Activated CD4-positive, alpha-beta T cell treated with anti-CD3 and anti-CD28 coated beads for 4 hours (primary cell): Measurements from ENCODE around the gene CDC42EP4.
"Not testable (repeated sequence)": the region's sequence is repeated elsewhere in the genome, so short reads cannot be mapped to it uniquely, and the experiment has no call there.

Experiments used
- DNase-seq, 2 donors: peaks; one replicate each; pipeline ENCODE4 v3.0.0-alpha.2; 2020

CDC42EP4 gene

DNA sequence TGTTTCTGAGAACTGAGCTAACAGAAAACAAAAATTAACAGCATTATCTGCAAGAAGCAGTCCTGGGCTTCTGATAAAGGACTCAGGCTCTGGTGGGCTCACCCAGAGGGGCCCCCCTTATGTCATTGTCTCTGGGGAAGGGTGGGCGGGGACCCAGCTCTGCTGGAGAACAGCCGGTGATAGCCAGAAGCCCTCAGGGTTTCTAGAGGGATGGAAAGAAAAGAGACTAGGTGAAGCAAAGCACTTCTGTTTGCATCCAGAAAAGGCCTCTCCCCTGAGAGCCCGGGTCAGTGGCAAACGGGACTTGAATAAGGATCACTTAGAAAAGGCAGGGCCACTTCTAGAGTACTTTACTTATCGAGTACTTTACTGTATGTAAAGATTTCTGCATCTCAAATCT lies 7.0 kb upstream of the CDC42EP4 start:
- no peak for DNase-seq

GRCh38 chr17:73318427-73318813 lies 6.6 kb upstream of the CDC42EP4 start:
- no peak for DNase-seq

GRCh38 chr17:73317513-73318426 lies 6.0 kb upstream of the CDC42EP4 start:
- DNase-seq = no peak

- no peak for DNase-seq
Measured at GRCh38 chr17:73316919-73317505, 5.2 kb upstream of the CDC42EP4 start.

DNA sequence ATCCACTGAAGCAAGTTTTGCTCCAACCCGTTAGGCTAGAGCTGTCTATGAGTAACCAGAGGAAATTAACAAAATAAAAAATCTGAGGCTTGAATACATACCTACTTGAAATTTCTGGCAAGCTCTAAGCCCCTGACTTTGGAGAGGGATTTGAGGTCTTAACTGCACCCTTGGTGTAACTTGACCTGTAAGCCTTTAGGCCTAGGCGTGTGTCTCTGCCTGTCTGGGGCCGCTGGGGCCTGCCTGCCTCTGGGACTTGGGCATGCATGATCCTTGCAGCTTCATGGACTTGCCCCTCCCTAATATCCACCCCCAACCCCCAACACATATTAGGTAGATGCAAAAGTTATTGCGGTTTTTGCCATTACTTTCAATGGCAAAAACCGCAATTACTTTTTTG lies 3.7 kb upstream of the CDC42EP4 start:
- DNase-seq = no peak

DNA sequence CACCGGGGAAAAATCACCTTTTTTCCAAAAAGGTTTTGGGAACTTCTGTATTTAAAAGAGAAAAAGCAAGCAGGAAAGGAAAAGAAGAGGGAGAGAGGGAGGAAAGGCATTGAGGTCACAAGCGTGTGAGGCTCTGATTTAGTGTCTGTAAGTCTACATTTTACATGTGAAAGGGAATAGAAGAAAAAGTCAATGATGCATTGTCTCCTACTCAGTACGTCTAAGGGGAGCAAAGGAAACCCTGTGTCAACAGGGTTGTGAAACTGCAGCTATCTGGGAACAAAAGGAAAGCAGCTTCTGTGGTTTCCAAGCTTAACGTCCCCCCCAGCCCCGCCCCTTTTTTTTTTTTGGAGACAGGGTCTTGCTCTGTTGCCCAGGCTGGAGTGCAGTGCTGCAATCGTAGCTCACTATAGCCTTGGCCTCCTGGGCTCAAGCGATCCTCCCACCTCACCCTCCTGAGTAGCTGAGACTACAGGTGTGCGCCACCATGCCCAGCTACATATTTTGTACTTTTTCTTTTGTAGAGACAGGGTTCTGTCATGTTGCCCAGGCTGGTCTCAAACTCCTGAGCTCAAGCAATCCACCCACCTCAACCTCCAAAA lies 1.8 kb upstream of the CDC42EP4 start:
- no peak for DNase-seq

- not testable (repeated sequence) for DNase-seq
Measured at GRCh38 chr17:73312887-73313286, 1.1 kb upstream of the CDC42EP4 start.

DNA sequence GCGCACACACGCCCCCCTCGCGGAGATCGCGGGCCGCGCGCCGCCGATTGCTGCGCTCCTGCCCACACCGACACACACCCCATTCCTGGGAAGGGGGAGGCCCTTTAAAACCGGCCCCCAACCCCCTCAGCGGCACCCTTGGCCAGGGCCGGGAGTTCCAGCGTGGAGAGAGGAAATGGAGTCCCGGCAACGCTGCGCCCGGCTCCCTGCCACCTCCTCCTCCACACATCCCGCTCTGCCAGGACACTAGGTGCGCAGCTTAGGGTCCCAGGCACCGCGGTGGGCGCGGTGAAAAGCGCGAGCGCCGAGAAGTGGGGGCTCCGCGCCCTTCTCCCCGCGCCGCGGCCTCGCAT lies 397 bp downstream of the CDC42EP4 start:
- no peak for DNase-seq

DNA sequence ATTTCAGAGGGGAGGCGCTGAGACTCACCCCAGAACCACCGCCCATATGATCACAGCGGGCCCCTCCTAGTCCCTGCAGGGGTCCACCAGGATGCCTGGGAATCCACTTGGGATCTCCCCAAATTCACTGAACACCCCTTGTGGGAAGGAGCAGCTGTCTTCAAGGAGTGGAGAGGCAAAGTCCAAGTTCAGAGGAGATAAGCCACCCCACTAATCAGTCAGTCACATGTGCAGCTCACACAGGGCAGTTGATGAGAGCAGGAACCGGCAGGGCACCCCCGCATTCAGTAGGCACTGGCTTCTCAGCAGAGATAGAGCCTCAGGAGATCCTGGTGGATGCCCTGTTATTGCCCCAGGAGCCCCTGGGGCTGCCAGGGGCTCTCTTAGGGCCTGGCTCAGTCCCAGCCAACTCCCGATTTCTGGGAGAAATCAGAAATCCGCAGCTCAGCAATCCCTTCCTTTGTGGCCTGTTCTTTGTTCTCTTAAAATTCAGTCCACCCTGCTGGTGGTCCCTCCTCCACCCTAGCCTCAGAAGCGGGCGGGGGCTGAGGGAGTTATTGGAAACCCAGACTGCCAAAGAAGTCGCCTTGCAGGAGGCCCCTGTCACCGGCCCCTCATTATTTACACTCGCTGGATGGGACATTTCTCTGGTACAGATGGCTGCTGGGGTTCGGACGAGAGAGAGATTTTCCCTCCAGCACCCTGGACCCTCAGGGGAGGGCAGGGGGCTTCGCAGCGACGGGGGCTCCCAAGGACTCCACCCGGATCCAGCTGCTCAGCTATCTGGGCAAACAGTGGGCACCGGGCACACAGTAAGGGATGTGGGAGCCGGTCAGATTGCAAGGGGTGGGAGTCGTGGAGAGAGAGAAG lies 1.8 kb downstream of the CDC42EP4 start:
- DNase-seq = no peak

DNA sequence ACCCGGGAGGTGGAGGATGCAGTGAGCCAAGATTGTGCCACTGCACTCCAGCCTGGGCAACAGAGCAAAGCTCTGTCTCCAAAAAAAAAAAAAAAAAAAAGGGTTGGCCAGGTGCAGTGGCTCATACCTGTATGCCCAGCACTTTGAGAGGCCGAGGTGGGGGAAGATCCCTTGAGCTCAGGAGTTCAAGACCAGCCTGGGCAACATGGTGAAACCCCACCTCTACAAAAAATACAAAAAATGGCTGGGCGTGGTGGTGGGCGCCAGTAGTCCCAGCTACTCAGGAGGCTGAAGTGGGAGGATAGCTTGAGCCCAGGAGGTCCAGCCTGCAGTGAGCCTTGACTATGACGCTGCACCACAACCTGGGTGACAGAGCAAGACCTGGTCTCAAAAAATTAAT lies 2.8 kb downstream of the CDC42EP4 start:
- DNase-seq = not testable (repeated sequence)

DNA sequence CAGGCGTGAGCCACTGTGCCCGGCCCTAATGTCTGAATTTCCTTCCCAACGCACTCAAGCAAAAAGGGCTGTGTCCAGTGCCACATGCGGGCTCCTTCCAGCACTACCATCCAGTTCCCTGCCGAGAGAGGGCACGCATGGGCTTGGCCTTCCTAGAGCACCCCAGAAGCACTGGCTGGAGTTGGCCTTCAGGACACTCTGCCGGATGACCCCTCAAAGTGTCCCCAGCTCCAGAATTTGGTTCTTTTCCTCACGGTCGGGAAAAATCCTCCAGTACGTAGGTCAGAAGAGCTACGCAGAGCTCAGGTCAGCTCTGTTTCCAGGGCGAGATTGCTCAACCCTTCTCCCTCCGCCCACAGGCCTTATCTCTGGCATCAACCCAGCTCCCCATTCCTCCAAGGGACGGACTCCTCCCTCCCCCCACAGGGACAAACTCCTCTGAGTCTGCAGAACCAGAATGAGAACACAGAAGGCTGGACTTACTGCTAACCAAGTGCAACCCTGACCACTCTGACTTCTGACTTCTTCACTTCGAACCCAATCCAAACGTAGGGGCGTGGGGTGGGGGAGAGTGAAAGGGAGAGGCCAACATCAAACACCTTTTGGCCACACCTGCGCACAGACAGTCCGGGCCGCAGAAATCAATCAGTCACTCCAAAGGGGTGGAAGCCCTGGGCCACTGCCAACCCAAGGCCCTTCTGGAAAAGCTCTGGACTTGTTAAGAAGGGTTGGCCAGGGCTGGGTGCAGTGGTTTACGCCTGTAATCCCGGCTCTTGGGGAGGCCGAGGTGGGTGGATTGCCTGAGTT lies 3.6 kb downstream of the CDC42EP4 start:
- no peak for DNase-seq

DNA sequence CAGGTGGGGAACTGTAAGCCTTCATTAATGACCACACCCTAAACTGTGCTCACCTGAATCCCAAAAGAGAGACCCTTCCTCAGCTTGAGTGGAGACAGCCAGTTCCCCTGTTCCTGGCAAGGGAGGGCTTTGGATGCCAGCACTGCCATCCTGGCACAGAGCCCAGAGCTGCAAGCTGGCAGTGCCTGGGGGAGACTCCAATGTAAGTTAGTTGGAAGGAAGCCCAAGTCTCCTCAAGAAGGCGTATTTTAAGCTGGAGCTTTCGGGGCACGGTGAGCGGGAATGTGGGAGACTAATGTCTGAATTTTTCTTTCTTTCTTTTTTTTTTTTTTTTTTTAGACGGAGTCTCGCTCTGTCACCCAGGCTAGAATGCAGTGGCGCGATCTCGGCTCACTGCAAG lies 4.7 kb downstream of the CDC42EP4 start:
- no peak for DNase-seq

GRCh38 chr17:73305845-73306836 lies 5.7 kb downstream of the CDC42EP4 start:
- no peak for DNase-seq

DNA sequence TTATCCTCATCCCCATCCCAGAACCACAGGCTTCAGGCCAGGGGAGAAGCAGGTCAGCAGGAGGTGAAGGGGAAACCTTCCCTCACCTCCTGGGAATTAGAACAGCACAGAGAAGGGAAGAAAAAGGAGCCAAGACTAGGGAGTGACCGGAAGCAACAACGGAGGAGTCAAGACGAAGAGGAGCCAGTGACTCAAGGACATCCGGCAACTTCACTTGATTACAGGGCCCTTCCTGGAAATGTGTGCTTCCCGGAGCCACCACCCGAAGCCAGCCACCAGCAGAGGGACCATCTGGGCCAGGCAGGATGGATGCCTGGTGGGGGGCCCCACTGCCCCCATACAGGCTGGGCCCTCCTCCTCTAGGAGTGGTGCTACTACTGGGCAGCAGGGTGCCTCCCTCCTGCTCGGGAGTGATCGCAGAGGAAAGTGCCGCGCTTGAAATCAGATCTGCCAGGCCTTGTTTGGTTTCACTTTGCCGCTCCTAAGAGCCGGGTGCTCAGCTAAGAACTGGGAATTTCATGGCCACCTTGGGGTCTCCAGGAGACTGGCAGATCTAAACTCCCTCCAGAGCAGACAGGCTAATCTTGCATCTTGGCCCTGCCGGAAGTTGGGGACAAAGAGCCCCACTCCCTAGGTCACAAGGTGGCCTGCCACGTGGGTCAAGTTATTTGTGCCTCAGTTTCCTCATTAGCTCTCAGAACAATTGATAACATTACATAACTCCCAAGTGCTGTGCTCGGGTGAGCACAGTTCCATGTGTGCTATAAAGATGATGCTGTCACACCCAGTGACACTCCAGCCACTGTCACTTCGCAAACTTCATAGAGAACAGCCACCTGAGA lies 6.6 kb downstream of the CDC42EP4 start:
- no peak for DNase-seq

DNA sequence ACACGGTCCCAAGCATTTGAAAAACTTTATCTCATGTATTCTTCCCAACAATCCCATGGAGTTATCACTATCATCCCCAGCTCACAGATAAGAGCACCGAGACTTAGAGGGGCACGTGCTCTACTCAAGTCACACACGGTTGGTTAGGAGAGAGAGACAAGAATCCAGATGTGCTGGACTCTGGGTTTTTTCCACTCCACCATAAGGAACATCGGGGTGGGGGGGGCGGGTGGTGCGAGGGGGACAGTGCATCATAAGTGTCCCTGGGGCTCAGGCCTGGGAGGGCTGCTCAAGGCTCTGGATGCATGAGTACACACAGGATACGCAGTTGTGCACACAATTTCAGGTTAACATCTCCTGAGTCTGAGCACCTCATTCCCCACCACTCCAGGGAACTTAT lies 7.4 kb downstream of the CDC42EP4 start:
- no peak for DNase-seq

DNA sequence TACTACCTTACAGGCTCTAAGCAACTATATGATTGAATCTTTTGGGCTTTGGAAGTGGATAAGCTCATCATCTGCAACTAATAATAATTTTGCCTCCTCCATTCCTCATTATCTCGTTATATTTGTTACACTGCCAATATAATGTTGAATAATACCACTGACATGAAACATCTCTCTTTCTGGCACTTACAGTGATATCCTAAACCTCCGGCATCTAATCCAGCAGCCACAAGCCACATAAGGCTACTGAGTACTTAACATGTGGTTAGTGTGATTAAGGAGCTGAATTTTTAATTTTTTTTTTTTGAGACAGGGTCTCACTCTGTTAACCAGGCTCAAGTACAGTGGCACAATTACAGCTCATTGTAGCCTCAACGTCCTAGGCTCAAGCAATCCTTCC lies 9.6 kb downstream of the CDC42EP4 start:
- no peak for DNase-seq

GRCh38 chr17:73301369-73301768 lies 10.4 kb downstream of the CDC42EP4 start:
- no peak for DNase-seq

- DNase-seq = no peak
Measured at GRCh38 chr17:73300392-73300791, 11.4 kb downstream of the CDC42EP4 start.

DNA sequence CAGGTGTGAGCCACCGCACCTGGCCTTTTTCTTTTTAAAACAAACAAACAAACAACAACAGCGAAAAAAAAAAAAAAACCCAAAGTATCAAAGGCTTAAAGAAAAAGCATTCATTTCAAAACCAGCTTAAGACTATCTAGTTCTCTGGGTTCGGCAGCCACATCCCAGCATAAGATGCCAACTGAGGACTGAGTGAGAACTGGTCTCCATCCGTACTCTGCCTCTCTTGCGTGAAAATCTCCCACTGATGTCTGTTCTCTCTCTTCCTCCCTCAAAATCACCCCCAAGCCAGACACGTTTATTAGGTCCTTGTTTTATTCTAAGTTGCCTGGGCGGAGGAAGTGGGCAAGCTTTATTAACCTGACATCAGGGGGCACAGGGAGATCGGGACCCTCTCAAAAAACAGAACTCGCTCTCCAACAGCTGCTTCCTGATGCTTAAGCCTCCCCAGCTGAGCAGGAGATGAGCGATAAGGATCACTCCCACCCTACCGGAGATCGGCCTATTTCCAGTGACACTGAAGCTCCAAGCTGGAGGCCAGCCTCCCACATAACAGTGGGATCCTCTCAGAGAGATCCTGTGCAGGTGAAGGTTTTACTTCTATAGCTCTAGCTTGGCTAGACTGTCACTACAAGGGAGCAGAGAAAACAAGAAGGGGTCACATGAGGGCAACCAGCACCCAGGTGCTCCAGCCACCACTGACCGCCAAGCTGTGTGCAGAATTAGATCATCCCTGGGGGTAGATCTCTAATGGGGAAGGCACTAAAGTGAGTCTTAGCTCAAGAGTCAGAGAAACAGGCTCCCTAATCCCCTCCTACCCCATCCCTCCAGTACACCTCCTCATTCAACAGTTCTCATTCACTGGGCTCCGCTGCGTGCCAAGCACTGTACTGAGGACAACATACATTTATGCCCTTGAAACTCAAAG lies 13.6 kb downstream of the CDC42EP4 start:
- DNase-seq = no peak
